IMR-90 (cell line): ENCODE measurements around the gene TBCK. TPM values are rescaled to one million over a fixed set of nuclear protein-coding genes. Genes with fewer than 3 reads are reported as not detected.

Experiments
- ATAC-seq: fragments of 200-7000 bp; cut with Tn5 transposase; 2 replicates; pipeline ENCODE4 v1.9.1; 2020; ENCODE audit warnings: low read depth, mild to moderate bottlenecking, moderate library complexity
- BruUV-seq: library from RNA; stranded (reverse); fragments of 400-500 nt; replicated peaks from 2 replicates; lab custom pipeline; 2021; lab: Mats Ljungman, UMichigan
- CTCF ChIA-PET: fragments of 300-600 bp; formaldehyde crosslinking; extraction: SDS; loops from one replicate; lab custom pipeline; 2021; ENCODE audit warnings: antibody characterized with exemption; lab: Yijun Ruan, JAX
- POLR2A ChIA-PET: fragments of 300-600 bp; sonication (Branson Sonifier 250); formaldehyde crosslinking; loops from one replicate; lab custom pipeline; 2022; ENCODE audit warnings: antibody characterized with exemption; ENCODE audit not compliant: unreplicated experiment; lab: Charles Lee
- DNase-seq: peaks from one replicate; pipeline ENCODE4 v3.0.0; 2013
- H2AFZ ChIP-seq: replicated peaks from 2 replicates; pipeline ENCODE3; 2013; ENCODE audit warnings: low read length, mild to moderate bottlenecking; ENCODE audit not compliant: poor library complexity
- H2AK5ac ChIP-seq: 2 replicates; pipeline ENCODE4 v1.6.1; 2013; ENCODE audit warnings: low read depth, low read length, inconsistent platforms
- H2AK9ac ChIP-seq: replicated peaks from 2 replicates; pipeline ENCODE3; 2013; ENCODE audit warnings: mild to moderate bottlenecking, low read depth, low read length, moderate library complexity; ENCODE audit not compliant: poor library complexity
- H2BK120ac ChIP-seq: 2 replicates; pipeline ENCODE4 v1.6.1; 2013; ENCODE audit warnings: low read depth, low read length, inconsistent platforms
- H2BK15ac ChIP-seq: 3 replicates; pipeline ENCODE4 v1.6.1; 2013; ENCODE audit warnings: low read depth, low read length, inconsistent platforms
- H2BK20ac ChIP-seq: 2 replicates; pipeline ENCODE4 v1.6.1; 2013; ENCODE audit warnings: low read depth, mild to moderate bottlenecking, inconsistent platforms, low read length, moderate library complexity
- H2BK5ac ChIP-seq: 2 replicates; pipeline ENCODE4 v1.6.1; 2013; ENCODE audit warnings: mild to moderate bottlenecking, low read depth, low read length, inconsistent platforms; ENCODE audit not compliant: poor library complexity, severe bottlenecking
- H3K14ac ChIP-seq: replicated peaks from 2 replicates; pipeline ENCODE4 v1.6.1; 2013; ENCODE audit warnings: low read depth, low read length, inconsistent platforms
- H3K18ac ChIP-seq: 2 replicates; pipeline ENCODE4 v1.6.1; 2013; ENCODE audit warnings: low read depth, low read length, control low read depth
- H3K23ac ChIP-seq: 2 replicates; pipeline ENCODE4 v1.6.1; 2013; ENCODE audit warnings: low read depth, low read length, inconsistent platforms
- H3K27ac ChIP-seq: 2 replicates; pipeline ENCODE4 v1.5.1; 2013; ENCODE audit warnings: mild to moderate bottlenecking, control low read depth, low read length; ENCODE audit not compliant: insufficient read depth
- H3K27me3 ChIP-seq: 2 replicates; pipeline ENCODE4 v1.6.1; 2013; ENCODE audit warnings: low read length; ENCODE audit not compliant: control insufficient read depth, insufficient read depth
- H3K36me3 ChIP-seq: 2 replicates; pipeline ENCODE4 v1.6.1; 2013; ENCODE audit warnings: low read length, mixed read lengths; ENCODE audit not compliant: control insufficient read depth, insufficient read depth
- H3K4ac ChIP-seq: 2 replicates; pipeline ENCODE4 v1.6.1; 2013; ENCODE audit warnings: low read depth, low read length, inconsistent platforms
- H3K4me1 ChIP-seq: 2 replicates; pipeline ENCODE4 v1.6.1; 2013; ENCODE audit warnings: low read length, mixed read lengths; ENCODE audit not compliant: control insufficient read depth, insufficient read depth
- H3K4me2 ChIP-seq: 2 replicates; pipeline ENCODE4 v1.6.1; 2013; ENCODE audit warnings: low read depth, mild to moderate bottlenecking, control low read depth, low read length, moderate library complexity
- H3K4me3 ChIP-seq: 2 replicates; pipeline ENCODE4 v1.5.1; 2013; ENCODE audit warnings: low read depth, mild to moderate bottlenecking, control low read depth, low read length, moderate library complexity; ENCODE audit not compliant: insufficient read depth
- H3K56ac ChIP-seq: 2 replicates; pipeline ENCODE4 v1.6.1; 2013; ENCODE audit warnings: low read length, inconsistent platforms; ENCODE audit not compliant: insufficient read depth; ENCODE audit errors: extremely low read depth
- H3K79me1 ChIP-seq, 2 experiments: 2 replicates each; pipeline ENCODE4 v1.6.1; 2013; ENCODE audit warnings: low read length in 2 of 2, inconsistent platforms in 1 of 2, low read depth in 1 of 2
- H3K9ac ChIP-seq: 2 replicates; pipeline ENCODE4 v1.6.1; 2013; ENCODE audit warnings: low read depth, low read length, control low read depth
- H3K9me1 ChIP-seq: 2 replicates; pipeline ENCODE4 v1.6.1; 2013; ENCODE audit warnings: low read length, inconsistent platforms; ENCODE audit not compliant: insufficient read depth
- H3K9me3 ChIP-seq: 2 replicates; pipeline ENCODE4 v1.6.1; 2013; ENCODE audit warnings: low read length; ENCODE audit not compliant: control insufficient read depth, insufficient read depth
- H4K20me1 ChIP-seq: 2 replicates; pipeline ENCODE4 v1.6.1; 2013; ENCODE audit warnings: low read length, inconsistent platforms; ENCODE audit not compliant: insufficient read depth
- H4K5ac ChIP-seq: 2 replicates; pipeline ENCODE4 v1.6.1; 2013; ENCODE audit warnings: mild to moderate bottlenecking, low read depth, low read length, control low read depth
- H4K8ac ChIP-seq, 2 experiments: 2 replicates each; pipeline ENCODE4 v1.6.1; 2013; ENCODE audit warnings: low read depth in 2 of 2, low read length in 2 of 2, control low read depth in 1 of 2, inconsistent platforms in 1 of 2
- H4K91ac ChIP-seq: 2 replicates; pipeline ENCODE4 v1.6.1; 2013; ENCODE audit warnings: low read depth, low read length, inconsistent platforms; ENCODE audit not compliant: insufficient read depth
- BHLHE40 ChIP-seq: fragments of 150-350 bp; IDR thresholded peaks from 2 replicates; pipeline ENCODE4 v1.6.1; 2016; ENCODE audit warnings: mild to moderate bottlenecking, low read depth, low read length
- CEBPB ChIP-seq: IDR thresholded peaks from 2 replicates; pipeline ENCODE4 v1.6.1; 2012; ENCODE audit warnings: low read depth, low read length, improper control_type of control experiment
- CHD1 ChIP-seq: IDR thresholded peaks from 2 replicates; pipeline ENCODE4 v1.6.1; 2012; ENCODE audit warnings: low read depth, low read length, improper control_type of control experiment
- ELK1 ChIP-seq: fragments of 150-350 bp; IDR thresholded peaks from 2 replicates; pipeline ENCODE4 v1.6.1; 2016; ENCODE audit warnings: low read depth, mild to moderate bottlenecking, low read length, moderate library complexity, borderline replicate concordance
- FOS ChIP-seq: fragments of 150-350 bp; IDR thresholded peaks from 2 replicates; pipeline ENCODE4 v1.6.1; 2016; ENCODE audit warnings: low read depth, low read length
- MAFK ChIP-seq: IDR thresholded peaks from 2 replicates; pipeline ENCODE4 v1.6.1; 2012; ENCODE audit warnings: low read depth, low read length, improper control_type of control experiment
- MAZ ChIP-seq: IDR thresholded peaks from 2 replicates; pipeline ENCODE4 v1.6.1; 2012; ENCODE audit warnings: low read depth, mild to moderate bottlenecking, low read length, improper control_type of control experiment, moderate library complexity, borderline replicate concordance
- MXI1 ChIP-seq: IDR thresholded peaks from 2 replicates; pipeline ENCODE4 v1.6.1; 2012; ENCODE audit warnings: low read depth, mild to moderate bottlenecking, low read length, moderate library complexity, borderline replicate concordance
- NFE2L2 ChIP-seq: fragments of 150-350 bp; IDR thresholded peaks from 2 replicates; pipeline ENCODE4 v1.6.1; 2016; ENCODE audit warnings: low read depth, mild to moderate bottlenecking, low read length
- POLR2A ChIP-seq: IDR thresholded peaks from 2 replicates; pipeline ENCODE4 v1.6.1; 2012; ENCODE audit warnings: mild to moderate bottlenecking, low read depth, low read length
- RAD21 ChIP-seq: IDR thresholded peaks from 2 replicates; pipeline ENCODE4 v1.6.1; 2012; ENCODE audit warnings: low read length, improper control_type of control experiment
- RCOR1 ChIP-seq: IDR thresholded peaks from 2 replicates; pipeline ENCODE4 v1.6.1; 2012; ENCODE audit warnings: mild to moderate bottlenecking, low read length, improper control_type of control experiment; ENCODE audit not compliant: insufficient replicate concordance
- RFX5 ChIP-seq: IDR thresholded peaks from 2 replicates; pipeline ENCODE4 v1.8.0; 2012; ENCODE audit warnings: low read depth, mild to moderate bottlenecking, low read length, moderate library complexity
- SMC3 ChIP-seq: fragments of 150-350 bp; IDR thresholded peaks from 2 replicates; pipeline ENCODE4 v1.6.1; 2016; ENCODE audit warnings: low read depth, mild to moderate bottlenecking, antibody characterized with exemption, low read length, moderate library complexity
- USF2 ChIP-seq: fragments of 150-350 bp; IDR thresholded peaks from 2 replicates; pipeline ENCODE4 v1.6.1; 2017; ENCODE audit warnings: mild to moderate bottlenecking, antibody characterized with exemption, low read length, low read depth
- WGBS, 2 experiments: methylation state at CpG; one replicate each; pipeline versions ENCODE4 v1.1.5 to v1.1.7; 2013; ENCODE audit warnings: missing lambda C conversion rate in 2 of 2; ENCODE audit not compliant: insufficient read length in 1 of 2; ENCODE audit errors: extremely low coverage in 2 of 2; 5-methylcytosine and 5-hydroxymethylcytosine counted together
- dilution Hi-C: fragments of 300-500 bp; cut with HindIII; formaldehyde crosslinking; loops from one replicate; pipeline ENCODE4 v1.14.3; 2018; ENCODE audit warnings: low sequenced_read_pairs; ENCODE audit not compliant: unreplicated experiment
- in situ Hi-C: fragments of 300-500 bp; cut with MboI; formaldehyde crosslinking; loops from 3 replicates; pipeline ENCODE4 v1.14.3; 2019; ENCODE audit warnings: low sequenced_read_pairs, inconsistent platforms, mixed read lengths
- intact Hi-C: fragments of 100-400 bp; cut with micrococcal nuclease; formaldehyde crosslinking; loops from 2 replicates; pipeline ENCODE4 v1.10.0; 2022
- polyA plus RNA-seq, 3 experiments: library from polyadenylated mRNA; depleted of rRNA; stranded (reverse); fragments of >200 nt; gene quantifications; 2 replicates each; pipeline ENCODE4 v1.2.3, GENCODE V29; 2012; ENCODE audit warnings: low replicate concordance in 1 of 3
- total RNA-seq: library from RNA; depleted of rRNA; stranded (reverse); fragments of >200 nt; gene quantifications from 2 replicates; pipeline ENCODE4 v1.2.3, GENCODE V29; 2012
- TF ChIP-seq, protein P1 (sequence below): conservative IDR thresholded peaks from 2 replicates; pipeline ENCODE4 v1.5.1; 2012; ENCODE audit warnings: mild to moderate bottlenecking, low read depth, low read length, improper control_type of control experiment

TBCK gene
- total and polyA plus RNA-seq, 2 of the 4 experiments (the other 2 are of a cell fraction): 10.7 to 29.9 TPM

DNA sequence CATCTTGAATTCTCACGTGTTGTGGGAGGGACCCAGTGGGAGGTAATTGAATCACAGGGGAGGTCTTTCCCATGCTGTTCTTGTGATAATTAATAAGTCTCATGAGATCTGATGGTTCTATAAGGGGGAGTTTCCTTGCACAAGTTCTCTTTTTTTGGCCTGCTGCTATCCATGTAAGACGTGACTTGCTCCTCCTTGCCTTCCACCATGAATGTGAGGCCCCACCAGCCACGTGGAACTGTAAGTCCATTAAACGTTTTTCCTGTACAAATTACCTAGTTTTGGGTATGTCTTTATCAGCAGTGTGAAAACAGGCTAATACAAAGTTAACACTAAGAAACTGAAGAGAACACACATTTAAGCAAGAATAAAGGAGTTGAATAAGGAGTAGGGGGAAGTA lies 16.0 kb downstream of the TBCK start:
- Histone ChIP-seq H3K23ac (no peak overlapping the region), H2AK9ac (no peak overlapping the region), H3K18ac (no peak overlapping the region), H3K4me2 (no peak overlapping the region), H3K9me3 (no peaks in the 10 kb centered on the region), H3K14ac (no peak overlapping the region), H4K8ac (no peak overlapping the region), H2AFZ (no peak overlapping the region), H3K27ac (no peak overlapping the region), H3K36me3 (0 out of 2 replicates have a peak, but pooled peaks cover under 1% of the 10 kb centered on the region), H4K5ac (no peak overlapping the region), H4K20me1 (no peaks in the 10 kb centered on the region), H2BK20ac (no peak overlapping the region; the same call in 1 of the 2 replicates), H3K9me1 (no peaks in the 10 kb centered on the region), H2BK5ac (no peak overlapping the region), H3K9ac (no peak overlapping the region), H2BK120ac (no peak overlapping the region), H3K56ac (no peak overlapping the region), H3K4me1 (peaks cover 2% of the 10 kb centered on the region; the same call in 1 of the 2 replicates), H3K4ac (no peak overlapping the region), H4K91ac (no peak overlapping the region), H2AK5ac (no peak overlapping the region), H3K27me3 (no peaks in the 10 kb centered on the region), H3K79me1 (peaks cover 0 to 17% of the 10 kb centered on the region in 2 experiments; a peak in 2 of 4 replicates), H2BK15ac (no peak overlapping the region), H3K4me3 (no peak overlapping the region)
- DNase-seq (no peak), ATAC-seq (no peak)
- dilution Hi-C loops (no loop called here), intact Hi-C loops (no loop called here), in situ Hi-C loops (no loop called here)
- POLR2A ChIA-PET: no interaction called here
- WGBS, 2 experiments: no CpG with 5 or more reads among the region's 4 CpGs
- TF ChIP-seq FOS (no peak), RFX5 (no peak), RAD21 (no peak), MAZ (no peak), USF2 (no peak), CEBPB (no peak), SMC3 (no peak), MAFK (no peak), BHLHE40 (no peak), ELK1 (no peak), NFE2L2 (no peak), CHD1 (no peak), POLR2A (no peak), MXI1 (no peak), RCOR1 (no peak)
- TF ChIP-seq, protein P1, sequence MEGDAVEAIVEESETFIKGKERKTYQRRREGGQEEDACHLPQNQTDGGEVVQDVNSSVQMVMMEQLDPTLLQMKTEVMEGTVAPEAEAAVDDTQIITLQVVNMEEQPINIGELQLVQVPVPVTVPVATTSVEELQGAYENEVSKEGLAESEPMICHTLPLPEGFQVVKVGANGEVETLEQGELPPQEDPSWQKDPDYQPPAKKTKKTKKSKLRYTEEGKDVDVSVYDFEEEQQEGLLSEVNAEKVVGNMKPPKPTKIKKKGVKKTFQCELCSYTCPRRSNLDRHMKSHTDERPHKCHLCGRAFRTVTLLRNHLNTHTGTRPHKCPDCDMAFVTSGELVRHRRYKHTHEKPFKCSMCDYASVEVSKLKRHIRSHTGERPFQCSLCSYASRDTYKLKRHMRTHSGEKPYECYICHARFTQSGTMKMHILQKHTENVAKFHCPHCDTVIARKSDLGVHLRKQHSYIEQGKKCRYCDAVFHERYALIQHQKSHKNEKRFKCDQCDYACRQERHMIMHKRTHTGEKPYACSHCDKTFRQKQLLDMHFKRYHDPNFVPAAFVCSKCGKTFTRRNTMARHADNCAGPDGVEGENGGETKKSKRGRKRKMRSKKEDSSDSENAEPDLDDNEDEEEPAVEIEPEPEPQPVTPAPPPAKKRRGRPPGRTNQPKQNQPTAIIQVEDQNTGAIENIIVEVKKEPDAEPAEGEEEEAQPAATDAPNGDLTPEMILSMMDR: no peak
- no TSS peak for BruUV-seq
- CTCF ChIA-PET: no interaction called here
